Trophoblast cell (in vitro differentiated cells and primary cell): ENCODE data around the gene SPP1.

Experiments
- DNase-seq, 2 donors: peaks; one replicate each; pipeline ENCODE4 v3.0.0-alpha.2; 2016
- H2AFZ ChIP-seq: 2 replicates; pipeline ENCODE4 v1.6.1; 2013; ENCODE audit warnings: low read length, moderate library complexity, mild to moderate bottlenecking; ENCODE audit not compliant: insufficient read depth, poor library complexity
- H2AK5ac ChIP-seq: 2 replicates; pipeline ENCODE4 v1.6.1; 2013; ENCODE audit warnings: mild to moderate bottlenecking, low read length
- H2BK120ac ChIP-seq: 2 replicates; pipeline ENCODE4 v1.6.1; 2013; ENCODE audit warnings: low read length, mild to moderate bottlenecking, moderate library complexity; ENCODE audit not compliant: insufficient read depth, poor library complexity
- H2BK12ac ChIP-seq: 2 replicates; pipeline ENCODE4 v1.6.1; 2013; ENCODE audit warnings: mild to moderate bottlenecking, low read length, moderate library complexity
- H2BK5ac ChIP-seq: 2 replicates; pipeline ENCODE4 v1.6.1; 2013; ENCODE audit warnings: low read length, low read depth, moderate library complexity, mild to moderate bottlenecking; ENCODE audit not compliant: poor library complexity
- H3K14ac ChIP-seq: 2 replicates; pipeline ENCODE4 v1.6.1; 2013; ENCODE audit warnings: mild to moderate bottlenecking, low read length
- H3K18ac ChIP-seq: 2 replicates; pipeline ENCODE4 v1.6.1; 2013; ENCODE audit warnings: mild to moderate bottlenecking, low read length
- H3K23ac ChIP-seq: 2 replicates; pipeline ENCODE4 v1.6.1; 2013; ENCODE audit warnings: low read length
- H3K27ac ChIP-seq: 2 replicates; pipeline ENCODE4 v1.5.1; 2013; ENCODE audit warnings: low read depth, mild to moderate bottlenecking, inconsistent platforms, low read length, moderate library complexity
- H3K27me3 ChIP-seq: 2 replicates; pipeline ENCODE4 v1.6.1; 2013; ENCODE audit warnings: inconsistent platforms, mild to moderate bottlenecking, low read length, moderate library complexity; ENCODE audit not compliant: insufficient read depth
- H3K36me3 ChIP-seq, 2 experiments: 1 replicate in 1 of 2; 2 replicates in 1 of 2; pipeline ENCODE4 v1.6.1; 2013; ENCODE audit warnings: low read length in 2 of 2, mild to moderate bottlenecking in 2 of 2, moderate library complexity in 1 of 2; ENCODE audit not compliant: insufficient read depth in 2 of 2, control insufficient read depth in 1 of 2
- H3K4ac ChIP-seq: 2 replicates; pipeline ENCODE4 v1.6.1; 2013; ENCODE audit warnings: low read depth, mild to moderate bottlenecking, low read length, moderate library complexity
- H3K4me1 ChIP-seq, 2 experiments: 1 replicate in 1 of 2; 2 replicates in 1 of 2; pipeline ENCODE4 v1.6.1; 2013; ENCODE audit warnings: low read length in 2 of 2, mild to moderate bottlenecking in 2 of 2, moderate library complexity in 1 of 2; ENCODE audit not compliant: insufficient read depth in 2 of 2, control insufficient read depth in 1 of 2
- H3K4me2 ChIP-seq: 2 replicates; pipeline ENCODE4 v1.6.1; 2013; ENCODE audit warnings: inconsistent platforms, mild to moderate bottlenecking, low read length, moderate library complexity
- H3K4me3 ChIP-seq: 2 replicates; pipeline ENCODE4 v1.5.1; 2013; ENCODE audit warnings: mild to moderate bottlenecking, low read depth, low read length, inconsistent platforms
- H3K79me1 ChIP-seq: one replicate; pipeline ENCODE4 v1.6.1; 2013; ENCODE audit warnings: low read length
- H3K79me2 ChIP-seq: 2 replicates; pipeline ENCODE4 v1.6.1; 2013; ENCODE audit warnings: low read length, mild to moderate bottlenecking; ENCODE audit not compliant: control insufficient read depth, insufficient read depth, poor library complexity
- H3K9ac ChIP-seq: 2 replicates; pipeline ENCODE4 v1.6.1; 2013; ENCODE audit warnings: mild to moderate bottlenecking, low read length
- H3K9me3 ChIP-seq: 2 replicates; pipeline ENCODE4 v1.6.1; 2013; ENCODE audit warnings: low read depth, mild to moderate bottlenecking, control low read depth, inconsistent platforms, low read length; ENCODE audit not compliant: insufficient read depth
- H4K12ac ChIP-seq: 2 replicates; pipeline ENCODE4 v1.6.1; 2013; ENCODE audit warnings: low read depth, mild to moderate bottlenecking, low read length, moderate library complexity
- H4K8ac ChIP-seq: 2 replicates; pipeline ENCODE4 v1.6.1; 2013; ENCODE audit warnings: low read depth, mild to moderate bottlenecking, low read length, moderate library complexity
- H4K91ac ChIP-seq: one replicate; pipeline ENCODE4 v1.6.1; 2013; ENCODE audit warnings: low read depth, mild to moderate bottlenecking, low read length, moderate library complexity
- WGBS: extraction: QIAGEN DNeasy Blood & Tissue Kit; methylation state at CpG from one replicate; pipeline ENCODE4 v1.1.7; 2013; ENCODE audit warnings: missing lambda C conversion rate; ENCODE audit not compliant: insufficient read length, insufficient coverage; ENCODE audit errors: extremely low coverage; 5-methylcytosine and 5-hydroxymethylcytosine counted together

Gene SPP1

DNA sequence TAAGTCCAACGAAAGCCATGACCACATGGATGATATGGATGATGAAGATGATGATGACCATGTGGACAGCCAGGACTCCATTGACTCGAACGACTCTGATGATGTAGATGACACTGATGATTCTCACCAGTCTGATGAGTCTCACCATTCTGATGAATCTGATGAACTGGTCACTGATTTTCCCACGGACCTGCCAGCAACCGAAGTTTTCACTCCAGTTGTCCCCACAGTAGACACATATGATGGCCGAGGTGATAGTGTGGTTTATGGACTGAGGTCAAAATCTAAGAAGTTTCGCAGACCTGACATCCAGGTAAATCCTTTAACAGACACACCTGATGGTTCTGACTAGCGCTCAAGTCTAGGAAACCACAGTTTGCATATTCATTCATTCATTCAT lies 6.0 kb downstream of the SPP1 start:
- H3K14ac ChIP-seq, result no peak overlapping the region
- no peak overlapping the region for H3K23ac ChIP-seq
- H3K9me3 ChIP-seq, result no peaks in the 10 kb centered on the region
- H4K12ac ChIP-seq, result no peak overlapping the region
- H3K4me3 ChIP-seq, result no peak overlapping the region
- H3K36me3 ChIP-seq, result no peaks in the 10 kb centered on the region
- no peak overlapping the region for H4K91ac ChIP-seq
- no peak overlapping the region for H3K4ac ChIP-seq
- H2AFZ ChIP-seq, result no peak overlapping the region
- no peaks in the 10 kb centered on the region for H3K4me1 ChIP-seq
- H2BK5ac ChIP-seq, result no peak overlapping the region
- H4K8ac ChIP-seq, result no peak overlapping the region
- H3K18ac ChIP-seq, result no peak overlapping the region
- no peak overlapping the region for H2BK12ac ChIP-seq
- H3K27me3 ChIP-seq, result no peaks in the 10 kb centered on the region
- DNase-seq, result no peak
- H2AK5ac ChIP-seq, result no peak overlapping the region
- H3K79me1 ChIP-seq, result no peaks in the 10 kb centered on the region
- H3K79me2 ChIP-seq, result no peaks in the 10 kb centered on the region
- H3K9ac ChIP-seq, result no peak overlapping the region
- H3K4me2 ChIP-seq, result no peak overlapping the region
- H2BK120ac ChIP-seq, result no peak overlapping the region
- H3K27ac ChIP-seq, result no peak overlapping the region
- no CpG with 5 or more reads among the region's 8 CpGs for WGBS

DNA sequence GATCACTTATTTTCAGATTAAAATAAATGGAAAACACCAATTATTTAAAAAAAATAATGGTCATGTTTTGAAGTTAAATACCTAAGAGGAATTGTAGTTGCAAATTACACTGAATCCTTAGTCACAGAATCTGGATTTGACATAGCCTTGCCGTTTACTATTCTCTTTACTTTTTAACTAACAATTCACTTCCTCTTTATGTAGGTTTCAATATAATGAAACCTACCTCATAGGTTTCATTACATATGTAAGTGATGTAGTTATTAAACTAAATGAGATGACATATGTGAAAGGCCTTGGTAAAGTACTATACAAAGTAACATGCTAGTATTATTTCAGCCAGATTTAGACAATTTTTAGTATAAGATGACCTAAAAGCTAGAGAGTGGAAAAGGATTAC lies 6.5 kb downstream of the SPP1 start:
- Histone ChIP-seq H3K27me3 (no peaks in the 10 kb centered on the region), H3K4me3 (no peak overlapping the region), H3K4ac (no peak overlapping the region), H2AFZ (no peak overlapping the region), H3K23ac (no peak overlapping the region), H2AK5ac (no peak overlapping the region), H3K79me1 (no peaks in the 10 kb centered on the region), H2BK12ac (no peak overlapping the region), H2BK120ac (no peak overlapping the region), H4K8ac (no peak overlapping the region), H3K27ac (no peak overlapping the region), H4K91ac (no peak overlapping the region), H3K4me2 (no peak overlapping the region), H3K79me2 (no peaks in the 10 kb centered on the region), H2BK5ac (no peak overlapping the region), H3K14ac (no peak overlapping the region), H3K36me3 (no peaks in the 10 kb centered on the region), H3K4me1 (no peaks in the 10 kb centered on the region), H4K12ac (no peak overlapping the region), H3K9ac (no peak overlapping the region), H3K18ac (no peak overlapping the region), H3K9me3 (no peaks in the 10 kb centered on the region)
- no CpG with 5 or more reads among the region's 1 CpG for WGBS
- no peak for DNase-seq

DNA sequence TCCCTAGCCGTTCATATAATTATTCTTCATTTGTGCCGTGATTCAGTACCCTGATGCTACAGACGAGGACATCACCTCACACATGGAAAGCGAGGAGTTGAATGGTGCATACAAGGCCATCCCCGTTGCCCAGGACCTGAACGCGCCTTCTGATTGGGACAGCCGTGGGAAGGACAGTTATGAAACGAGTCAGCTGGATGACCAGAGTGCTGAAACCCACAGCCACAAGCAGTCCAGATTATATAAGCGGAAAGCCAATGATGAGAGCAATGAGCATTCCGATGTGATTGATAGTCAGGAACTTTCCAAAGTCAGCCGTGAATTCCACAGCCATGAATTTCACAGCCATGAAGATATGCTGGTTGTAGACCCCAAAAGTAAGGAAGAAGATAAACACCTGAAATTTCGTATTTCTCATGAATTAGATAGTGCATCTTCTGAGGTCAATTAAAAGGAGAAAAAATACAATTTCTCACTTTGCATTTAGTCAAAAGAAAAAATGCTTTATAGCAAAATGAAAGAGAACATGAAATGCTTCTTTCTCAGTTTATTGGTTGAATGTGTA lies 7.0 kb downstream of the SPP1 start:
- Histone ChIP-seq H2BK120ac (no peak overlapping the region), H3K23ac (no peak overlapping the region), H3K4me2 (no peak overlapping the region), H4K8ac (no peak overlapping the region), H3K36me3 (no peaks in the 10 kb centered on the region), H3K9me3 (no peaks in the 10 kb centered on the region), H2BK12ac (no peak overlapping the region), H3K4me3 (no peak overlapping the region), H2BK5ac (no peak overlapping the region), H3K4ac (no peak overlapping the region), H3K27me3 (no peaks in the 10 kb centered on the region), H3K14ac (no peak overlapping the region), H3K27ac (no peak overlapping the region), H4K12ac (no peak overlapping the region), H4K91ac (no peak overlapping the region), H2AFZ (no peak overlapping the region), H3K79me2 (no peaks in the 10 kb centered on the region), H3K9ac (no peak overlapping the region), H2AK5ac (no peak overlapping the region), H3K79me1 (no peaks in the 10 kb centered on the region), H3K4me1 (no peaks in the 10 kb centered on the region), H3K18ac (no peak overlapping the region)
- WGBS, result no CpG with 5 or more reads among the region's 13 CpGs
- no peak for DNase-seq

DNA sequence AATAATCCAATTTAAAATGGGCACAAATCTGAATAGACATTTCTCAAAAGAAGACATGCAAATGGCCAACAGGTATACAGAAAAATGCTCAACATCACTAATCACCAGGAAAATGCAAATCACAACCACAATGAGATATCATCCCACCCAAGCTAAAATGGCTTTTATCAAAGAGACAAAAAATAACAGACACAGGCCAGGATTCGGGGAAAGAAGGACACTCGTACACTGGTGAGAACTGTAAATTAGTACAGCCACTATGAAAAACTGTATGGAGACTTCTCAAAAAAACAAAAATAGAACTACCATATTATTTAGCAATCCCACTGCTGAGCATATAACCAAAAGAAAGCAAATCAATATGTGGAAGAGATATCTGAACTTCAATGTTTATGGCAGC lies 8.5 kb downstream of the SPP1 start:
- Histone ChIP-seq H4K12ac (no peak overlapping the region), H3K27me3 (no peaks in the 10 kb centered on the region), H3K18ac (no peak overlapping the region), H3K4me2 (no peak overlapping the region), H3K4me1 (no peaks in the 10 kb centered on the region), H3K23ac (no peak overlapping the region), H3K36me3 (no peaks in the 10 kb centered on the region), H2AK5ac (no peak overlapping the region), H2BK5ac (no peak overlapping the region), H3K4ac (no peak overlapping the region), H3K27ac (no peak overlapping the region), H3K4me3 (no peak overlapping the region), H3K79me1 (no peaks in the 10 kb centered on the region), H3K79me2 (no peaks in the 10 kb centered on the region), H4K8ac (no peak overlapping the region), H2BK120ac (no peak overlapping the region), H3K14ac (no peak overlapping the region), H2BK12ac (no peak overlapping the region), H3K9ac (no peak overlapping the region), H3K9me3 (no peaks in the 10 kb centered on the region), H4K91ac (no peak overlapping the region), H2AFZ (no peak overlapping the region)
- no peak for DNase-seq
- no CpG with 5 or more reads among the region's 2 CpGs for WGBS
